Activated naive CD8-positive, alpha-beta T cell treated with anti-CD3 and anti-CD28 coated beads for 36 hours (primary cell): ENCODE results near the gene ASNSD1. TPM values are rescaled to one million over a fixed set of nuclear protein-coding genes. Genes with fewer than 3 reads are reported as not detected.
"Not testable (repeated sequence)": the region's sequence is repeated elsewhere in the genome, so short reads cannot be mapped to it uniquely, and the experiment has no call there.

Experiments
- DNase-seq: peaks from one replicate; pipeline ENCODE4 v3.0.0; 2021
- H3K27ac Mint-ChIP-seq: one replicate; pipeline ENCODE4 v1.8.0; 2022; ENCODE audit warnings: mild to moderate bottlenecking, moderate library complexity, mixed read lengths
- H3K27me3 Mint-ChIP-seq: one replicate; pipeline ENCODE4 v1.8.0; 2022; ENCODE audit warnings: mild to moderate bottlenecking, mixed read lengths
- H3K36me3 Mint-ChIP-seq: one replicate; pipeline ENCODE4 v1.8.0; 2021; ENCODE audit warnings: mild to moderate bottlenecking, mixed read lengths
- H3K4me1 Mint-ChIP-seq: one replicate; pipeline ENCODE4 v1.8.0; 2021; ENCODE audit warnings: mixed read lengths
- H3K4me3 Mint-ChIP-seq: one replicate; pipeline ENCODE4 v1.8.0; 2022; ENCODE audit warnings: mild to moderate bottlenecking, moderate library complexity, mixed read lengths
- H3K9me3 Mint-ChIP-seq: one replicate; pipeline ENCODE4 v1.8.0; 2022; ENCODE audit warnings: mixed read lengths
- total RNA-seq, 2 experiments: library from RNA; stranded (reverse); gene quantifications; one replicate each; pipeline ENCODE4 v1.2.3, GENCODE V29; 2021

The ASNSD1 gene
- total RNA-seq, 2 experiments from 2014 or later = 56.3 to 57.0 TPM

GRCh38 chr2:189635353-189635752, 25.9 kb upstream of the ASNSD1 start:
- Mint-ChIP-seq H3K27ac (no peak overlapping the region), H3K27me3 (no peaks in the 10 kb centered on the region), H3K4me1 (peaks cover 6% of the 10 kb centered on the region), H3K4me3 (no peak overlapping the region), H3K9me3 (peaks cover 6% of the 10 kb centered on the region), H3K36me3 (no peaks in the 10 kb centered on the region)
- no peak for DNase-seq

GRCh38 chr2:189638301-189639006, 22.8 kb upstream of the ASNSD1 start:
- peaks cover 6% of the 10 kb centered on the region for H3K9me3 Mint-ChIP-seq
- no peak overlapping the region for H3K4me3 Mint-ChIP-seq
- DNase-seq = no peak
- no peaks in the 10 kb centered on the region for H3K36me3 Mint-ChIP-seq
- H3K27ac Mint-ChIP-seq = no peak overlapping the region
- peaks cover 16% of the 10 kb centered on the region for H3K4me1 Mint-ChIP-seq
- no peaks in the 10 kb centered on the region for H3K27me3 Mint-ChIP-seq

GRCh38 chr2:189639007-189639609, 22.2 kb upstream of the ASNSD1 start:
- H3K36me3 Mint-ChIP-seq = no peaks in the 10 kb centered on the region
- no peak overlapping the region for H3K27ac Mint-ChIP-seq
- DNase-seq = no peak
- no peaks in the 10 kb centered on the region for H3K27me3 Mint-ChIP-seq
- peaks cover 16% of the 10 kb centered on the region for H3K4me1 Mint-ChIP-seq
- no peak overlapping the region for H3K4me3 Mint-ChIP-seq
- peaks cover 6% of the 10 kb centered on the region for H3K9me3 Mint-ChIP-seq

- peak overlapping the region; percentile 44 for H3K27ac Mint-ChIP-seq
- no peaks in the 10 kb centered on the region for H3K27me3 Mint-ChIP-seq
- DNase-seq = no peak
- H3K4me3 Mint-ChIP-seq = no peak overlapping the region
- peaks cover 6% of the 10 kb centered on the region for H3K9me3 Mint-ChIP-seq
- peaks cover 16% of the 10 kb centered on the region for H3K4me1 Mint-ChIP-seq
- no peaks in the 10 kb centered on the region for H3K36me3 Mint-ChIP-seq
Measured at GRCh38 chr2:189641002-189641401, 20.3 kb upstream of the ASNSD1 start.

- no peaks in the 10 kb centered on the region for H3K36me3 Mint-ChIP-seq
- H3K27ac Mint-ChIP-seq = peak overlapping the region; percentile 30
- DNase-seq = peak; percentile 26
- H3K27me3 Mint-ChIP-seq = no peaks in the 10 kb centered on the region
- H3K9me3 Mint-ChIP-seq = peaks cover 6% of the 10 kb centered on the region
- H3K4me3 Mint-ChIP-seq = no peak overlapping the region
- peaks cover 16% of the 10 kb centered on the region for H3K4me1 Mint-ChIP-seq
Measured at GRCh38 chr2:189641590-189641989, 19.7 kb upstream of the ASNSD1 start.

- Mint-ChIP-seq H3K27me3 (no peaks in the 10 kb centered on the region), H3K4me3 (no peak overlapping the region), H3K9me3 (peaks cover 5% of the 10 kb centered on the region), H3K27ac (no peak overlapping the region), H3K36me3 (no peaks in the 10 kb centered on the region), H3K4me1 (peaks cover 4% of the 10 kb centered on the region)
- no peak for DNase-seq
Measured at GRCh38 chr2:189646521-189646920, 14.7 kb upstream of the ASNSD1 start.

- peaks cover 3% of the 10 kb centered on the region for H3K36me3 Mint-ChIP-seq
- no peak overlapping the region for H3K4me3 Mint-ChIP-seq
- no peaks in the 10 kb centered on the region for H3K4me1 Mint-ChIP-seq
- no peaks in the 10 kb centered on the region for H3K27me3 Mint-ChIP-seq
- peaks cover 15% of the 10 kb centered on the region for H3K9me3 Mint-ChIP-seq
- DNase-seq = no peak
- no peak overlapping the region for H3K27ac Mint-ChIP-seq
Measured at GRCh38 chr2:189648846-189649509, 12.3 kb upstream of the ASNSD1 start.

GRCh38 chr2:189651284-189651683, 10.0 kb upstream of the ASNSD1 start:
- Mint-ChIP-seq H3K27ac (no peak overlapping the region), H3K36me3 (peaks cover 3% of the 10 kb centered on the region), H3K4me3 (no peak overlapping the region), H3K27me3 (no peaks in the 10 kb centered on the region), H3K4me1 (peaks cover 2% of the 10 kb centered on the region), H3K9me3 (peaks cover 19% of the 10 kb centered on the region)
- DNase-seq = no peak

- not testable (repeated sequence) for H3K27me3 Mint-ChIP-seq, H3K27ac Mint-ChIP-seq, H3K36me3 Mint-ChIP-seq, H3K4me3 Mint-ChIP-seq, DNase-seq
- H3K4me1 Mint-ChIP-seq = peaks cover 16% of the 10 kb centered on the region
- H3K9me3 Mint-ChIP-seq = peaks cover 19% of the 10 kb centered on the region
Measured at GRCh38 chr2:189653464-189653863, 7.8 kb upstream of the ASNSD1 start.

- H3K4me1 Mint-ChIP-seq = peaks cover 23% of the 10 kb centered on the region
- peaks cover 19% of the 10 kb centered on the region for H3K9me3 Mint-ChIP-seq
- H3K27ac Mint-ChIP-seq = no peak overlapping the region
Measured at GRCh38 chr2:189654641-189655040, 6.6 kb upstream of the ASNSD1 start.

GRCh38 chr2:189657867-189658266, 3.4 kb upstream of the ASNSD1 start:
- Mint-ChIP-seq H3K9me3 (peaks cover 5% of the 10 kb centered on the region), H3K4me1 (peaks cover 27% of the 10 kb centered on the region), H3K4me3 (peak overlapping the region; percentile 22), H3K27me3 (no peaks in the 10 kb centered on the region), H3K27ac (peak overlapping the region; percentile 74), H3K36me3 (peaks cover 2% of the 10 kb centered on the region)
- DNase-seq = peak; percentile 56

More at GRCh38 chr2:189654641-189655040, 6.6 kb upstream of the ASNSD1 start:
- no peaks in the 10 kb centered on the region for H3K27me3 Mint-ChIP-seq
- no peak overlapping the region for H3K4me3 Mint-ChIP-seq
- H3K36me3 Mint-ChIP-seq = peaks cover 3% of the 10 kb centered on the region
- DNase-seq = no peak

- DNase-seq = no peak
- Mint-ChIP-seq H3K27ac (peak overlapping the region; percentile 74), H3K4me1 (peaks cover 31% of the 10 kb centered on the region), H3K27me3 (no peaks in the 10 kb centered on the region), H3K4me3 (peak overlapping the region; percentile 22), H3K9me3 (peaks cover 4% of the 10 kb centered on the region), H3K36me3 (peaks cover 6% of the 10 kb centered on the region)
Measured at GRCh38 chr2:189658306-189659212, 2.7 kb upstream of the ASNSD1 start.

- H3K4me3 Mint-ChIP-seq = no peak overlapping the region
- DNase-seq = no peak
- H3K27me3 Mint-ChIP-seq = no peaks in the 10 kb centered on the region
- no peaks in the 10 kb centered on the region for H3K9me3 Mint-ChIP-seq
- peaks cover 41% of the 10 kb centered on the region for H3K4me1 Mint-ChIP-seq
- peak overlapping the region; percentile 13 for H3K27ac Mint-ChIP-seq
- H3K36me3 Mint-ChIP-seq = peaks cover 13% of the 10 kb centered on the region
Measured at GRCh38 chr2:189659734-189660133, 1.5 kb upstream of the ASNSD1 start.

GRCh38 chr2:189660803-189661147, 484 bp upstream of the ASNSD1 start:
- DNase-seq = no peak
- no peaks in the 10 kb centered on the region for H3K9me3 Mint-ChIP-seq
- H3K27ac Mint-ChIP-seq = no peak overlapping the region
- no peaks in the 10 kb centered on the region for H3K27me3 Mint-ChIP-seq
- peaks cover 45% of the 10 kb centered on the region for H3K4me1 Mint-ChIP-seq
- no peak overlapping the region for H3K4me3 Mint-ChIP-seq
- H3K36me3 Mint-ChIP-seq = peaks cover 13% of the 10 kb centered on the region

GRCh38 chr2:189661957-189662321, 680 bp downstream of the ASNSD1 start:
- H3K4me1 Mint-ChIP-seq = peaks cover 45% of the 10 kb centered on the region

More at GRCh38 chr2:189661957-189662321, 680 bp downstream of the ASNSD1 start:
- Mint-ChIP-seq H3K27ac (no peak overlapping the region), H3K27me3 (no peaks in the 10 kb centered on the region), H3K4me3 (no peak overlapping the region), H3K9me3 (no peaks in the 10 kb centered on the region), H3K36me3 (peaks cover 15% of the 10 kb centered on the region)
- no peak for DNase-seq
